ENCODE results near the gene NRXN3.

GRCh38 chr14:79354336-79354735, 1184.2 kb downstream of the NRXN3 start:
- TF ChIP-seq, protein P1, sequence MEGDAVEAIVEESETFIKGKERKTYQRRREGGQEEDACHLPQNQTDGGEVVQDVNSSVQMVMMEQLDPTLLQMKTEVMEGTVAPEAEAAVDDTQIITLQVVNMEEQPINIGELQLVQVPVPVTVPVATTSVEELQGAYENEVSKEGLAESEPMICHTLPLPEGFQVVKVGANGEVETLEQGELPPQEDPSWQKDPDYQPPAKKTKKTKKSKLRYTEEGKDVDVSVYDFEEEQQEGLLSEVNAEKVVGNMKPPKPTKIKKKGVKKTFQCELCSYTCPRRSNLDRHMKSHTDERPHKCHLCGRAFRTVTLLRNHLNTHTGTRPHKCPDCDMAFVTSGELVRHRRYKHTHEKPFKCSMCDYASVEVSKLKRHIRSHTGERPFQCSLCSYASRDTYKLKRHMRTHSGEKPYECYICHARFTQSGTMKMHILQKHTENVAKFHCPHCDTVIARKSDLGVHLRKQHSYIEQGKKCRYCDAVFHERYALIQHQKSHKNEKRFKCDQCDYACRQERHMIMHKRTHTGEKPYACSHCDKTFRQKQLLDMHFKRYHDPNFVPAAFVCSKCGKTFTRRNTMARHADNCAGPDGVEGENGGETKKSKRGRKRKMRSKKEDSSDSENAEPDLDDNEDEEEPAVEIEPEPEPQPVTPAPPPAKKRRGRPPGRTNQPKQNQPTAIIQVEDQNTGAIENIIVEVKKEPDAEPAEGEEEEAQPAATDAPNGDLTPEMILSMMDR (IDR thresholded peaks at IDR 0.05): no peak
- TF ChIP-seq POLR2A (IDR thresholded peaks at IDR 0.05): no peak
